Smooth muscle cell (in vitro differentiated cells): ENCODE data around the gene NAIF1. TPM values are rescaled to one million over a fixed set of nuclear protein-coding genes. Genes with fewer than 3 reads are reported as not detected.
"Not testable (repeated sequence)": the region's sequence is repeated elsewhere in the genome, so short reads cannot be mapped to it uniquely, and the experiment has no call there.

Experiments
- DNase-seq: peaks from one replicate; lab custom pipeline; 2025; ENCODE audit not compliant: unreplicated experiment; lab: John Stamatoyannopoulos, UW
- H2AFZ ChIP-seq: fragments of 200-600 bp; sonication (generic); 2 replicates; pipeline ENCODE4 v1.6.0; 2016; ENCODE audit warnings: antibody characterized with exemption, low read depth, mild to moderate bottlenecking
- H3F3A ChIP-seq: fragments of 200-600 bp; sonication (generic); 2 replicates; pipeline ENCODE4 v1.6.0; 2017; ENCODE audit warnings: antibody characterized with exemption, low read depth
- H3K27ac ChIP-seq: fragments of 200-600 bp; sonication (generic); 2 replicates; pipeline ENCODE4 v1.5.1; 2016; ENCODE audit warnings: low read depth, mild to moderate bottlenecking
- H3K27me3 ChIP-seq: fragments of 200-600 bp; sonication (generic); 2 replicates; pipeline ENCODE4 v1.6.1; 2016; ENCODE audit warnings: low read depth, mild to moderate bottlenecking
- H3K36me3 ChIP-seq: fragments of 200-600 bp; sonication (generic); 2 replicates; pipeline ENCODE4 v1.5.1; 2016; ENCODE audit warnings: low read depth
- H3K4me1 ChIP-seq: fragments of 200-600 bp; sonication (generic); 2 replicates; pipeline ENCODE4 v1.5.1; 2016; ENCODE audit warnings: low read depth
- H3K4me2 ChIP-seq: fragments of 200-600 bp; sonication (generic); 2 replicates; pipeline ENCODE4 v1.6.0; 2016; ENCODE audit warnings: mild to moderate bottlenecking
- H3K4me3 ChIP-seq: fragments of 200-600 bp; sonication (generic); 2 replicates; pipeline ENCODE4 v1.5.1; 2016; ENCODE audit warnings: mild to moderate bottlenecking
- H3K79me2 ChIP-seq: fragments of 200-600 bp; sonication (generic); 2 replicates; pipeline ENCODE4 v1.6.0; 2016; ENCODE audit warnings: low read depth, mild to moderate bottlenecking
- H3K9ac ChIP-seq: fragments of 200-600 bp; sonication (generic); 2 replicates; pipeline ENCODE4 v1.6.0; 2016; ENCODE audit warnings: low read depth
- H3K9me3 ChIP-seq: fragments of 200-600 bp; sonication (generic); replicated peaks from 2 replicates; pipeline ENCODE4 v1.5.1; 2016; ENCODE audit warnings: low read depth
- H4K20me1 ChIP-seq: fragments of 200-600 bp; sonication (generic); 2 replicates; pipeline ENCODE4 v1.6.0; 2016; ENCODE audit warnings: low read depth
- WGBS: methylation state at CpG from one replicate; pipeline ENCODE4 v1.1.7; 2016; ENCODE audit warnings: low lambda C conversion rate; 5-methylcytosine and 5-hydroxymethylcytosine counted together
- polyA plus RNA-seq: library from polyadenylated mRNA; unstranded; fragments of >200 nt; fragmentation: Nextera tagmentation; extraction: Ambion mirVana; gene quantifications from 2 replicates; pipeline ENCODE4 v1.2.1, GENCODE V29; 2016
- total RNA-seq: library from RNA; depleted of rRNA; stranded (reverse); fragments of >200 nt; gene quantifications from 2 replicates; pipeline ENCODE4 v1.2.3, GENCODE V29; 2014
- TF ChIP-seq, protein P1 (sequence below): fragments of 200-600 bp; sonication (generic); IDR thresholded peaks from 2 replicates; pipeline ENCODE4 v1.5.1; 2017; ENCODE audit warnings: borderline replicate concordance, mild to moderate bottlenecking, antibody characterized with exemption; ENCODE audit not compliant: insufficient read depth, poor library complexity, severe bottlenecking

NAIF1 gene
- total and polyA plus RNA-seq, 2 experiments from 2014 or later, result 3.8 to 6.7 TPM

DNA sequence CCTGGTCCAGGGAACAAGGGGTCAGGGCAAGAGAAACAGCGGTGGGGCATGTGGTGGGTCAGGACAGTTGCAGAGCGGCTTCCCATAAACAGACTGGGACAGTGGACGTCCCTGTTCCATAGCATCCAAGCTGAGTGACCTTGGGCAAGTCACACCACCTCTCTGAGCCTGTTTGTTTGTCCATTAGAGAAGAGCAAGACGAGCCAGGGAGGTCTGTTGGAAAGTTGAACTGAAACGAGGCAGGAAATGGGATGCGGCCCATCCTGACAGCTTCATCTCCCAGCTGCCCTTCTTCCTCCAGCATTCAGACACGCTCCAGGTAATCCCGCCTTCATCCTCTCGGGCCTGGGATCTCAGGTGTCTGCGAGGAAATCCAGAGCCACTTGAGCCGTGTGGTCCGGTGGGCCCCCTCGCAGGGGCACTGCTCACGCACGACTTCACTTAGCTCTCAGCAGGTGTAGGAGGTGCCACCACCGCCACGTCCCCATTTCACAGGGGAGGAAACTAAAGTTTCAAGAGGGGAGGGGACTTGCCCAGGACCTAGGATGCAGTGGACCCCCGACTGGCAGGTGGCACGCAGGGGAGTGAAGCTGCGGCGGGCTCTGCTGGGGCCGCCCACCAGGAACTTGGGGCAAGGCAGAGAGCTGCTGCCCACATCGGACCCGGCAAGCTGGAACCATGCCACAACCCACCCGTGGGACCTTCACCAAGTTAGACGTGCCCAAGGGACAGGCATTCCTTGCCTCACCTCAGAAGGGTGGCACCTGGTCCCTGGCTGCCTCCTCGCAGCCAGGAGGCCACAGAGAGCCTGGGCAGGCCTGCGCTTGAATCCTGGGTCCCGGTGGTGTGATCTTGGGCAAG lies 47.4 kb upstream of the NAIF1 start:
- no peak overlapping the region for H2AFZ ChIP-seq
- H4K20me1 ChIP-seq, result no peaks in the 10 kb centered on the region
- no peak overlapping the region for H3K4me3 ChIP-seq
- TF ChIP-seq, protein P1, sequence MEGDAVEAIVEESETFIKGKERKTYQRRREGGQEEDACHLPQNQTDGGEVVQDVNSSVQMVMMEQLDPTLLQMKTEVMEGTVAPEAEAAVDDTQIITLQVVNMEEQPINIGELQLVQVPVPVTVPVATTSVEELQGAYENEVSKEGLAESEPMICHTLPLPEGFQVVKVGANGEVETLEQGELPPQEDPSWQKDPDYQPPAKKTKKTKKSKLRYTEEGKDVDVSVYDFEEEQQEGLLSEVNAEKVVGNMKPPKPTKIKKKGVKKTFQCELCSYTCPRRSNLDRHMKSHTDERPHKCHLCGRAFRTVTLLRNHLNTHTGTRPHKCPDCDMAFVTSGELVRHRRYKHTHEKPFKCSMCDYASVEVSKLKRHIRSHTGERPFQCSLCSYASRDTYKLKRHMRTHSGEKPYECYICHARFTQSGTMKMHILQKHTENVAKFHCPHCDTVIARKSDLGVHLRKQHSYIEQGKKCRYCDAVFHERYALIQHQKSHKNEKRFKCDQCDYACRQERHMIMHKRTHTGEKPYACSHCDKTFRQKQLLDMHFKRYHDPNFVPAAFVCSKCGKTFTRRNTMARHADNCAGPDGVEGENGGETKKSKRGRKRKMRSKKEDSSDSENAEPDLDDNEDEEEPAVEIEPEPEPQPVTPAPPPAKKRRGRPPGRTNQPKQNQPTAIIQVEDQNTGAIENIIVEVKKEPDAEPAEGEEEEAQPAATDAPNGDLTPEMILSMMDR, result no peak
- no peak overlapping the region for H3K27ac ChIP-seq
- H3K79me2 ChIP-seq, result no peaks in the 10 kb centered on the region
- DNase-seq, result no peak
- no peaks in the 10 kb centered on the region for H3K4me1 ChIP-seq
- no peaks in the 10 kb centered on the region for H3K27me3 ChIP-seq
- no peaks in the 10 kb centered on the region for H3F3A ChIP-seq
- no peaks in the 10 kb centered on the region for H3K9me3 ChIP-seq
- no peaks in the 10 kb centered on the region for H3K36me3 ChIP-seq
- 95% methylated on average over 29 of the region's 29 CpGs for WGBS
- no peak overlapping the region for H3K4me2 ChIP-seq
- no peak overlapping the region for H3K9ac ChIP-seq

GRCh38 chr9:128113526-128114325 lies 46.6 kb upstream of the NAIF1 start:
- Histone ChIP-seq H3K27ac (no peak overlapping the region), H3K27me3 (no peaks in the 10 kb centered on the region), H3F3A (no peaks in the 10 kb centered on the region), H3K79me2 (no peaks in the 10 kb centered on the region), H3K9me3 (no peaks in the 10 kb centered on the region), H3K4me3 (no peak overlapping the region), H2AFZ (no peak overlapping the region), H3K4me2 (no peak overlapping the region), H3K9ac (no peak overlapping the region), H4K20me1 (no peaks in the 10 kb centered on the region), H3K36me3 (no peaks in the 10 kb centered on the region), H3K4me1 (no peaks in the 10 kb centered on the region)
- 98% methylated on average over 10 of the region's 12 CpGs for WGBS
- TF ChIP-seq, protein P1, result no peak
- DNase-seq, result no peak

DNA sequence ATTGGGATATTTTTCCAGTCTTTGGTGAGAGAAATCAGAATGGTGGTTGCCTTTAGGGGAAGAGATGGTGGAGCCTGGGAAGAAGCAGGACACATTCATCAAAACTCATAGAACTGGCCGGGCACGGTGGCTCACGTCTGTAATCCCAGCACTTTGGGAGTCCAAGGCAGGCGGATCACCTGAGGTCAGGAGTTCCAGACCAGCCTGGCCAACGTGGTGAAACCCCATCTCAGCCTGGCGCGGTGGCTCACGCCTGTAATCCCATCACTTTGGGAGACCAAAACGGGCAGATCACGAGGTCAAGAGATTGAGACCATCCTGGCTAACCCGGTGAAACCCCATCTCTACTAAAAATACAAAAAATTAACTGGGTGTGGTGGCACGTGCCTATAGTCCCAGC lies 44.6 kb upstream of the NAIF1 start:
- H3K9me3 ChIP-seq, H3K4me3 ChIP-seq, DNase-seq, H3K27me3 ChIP-seq, H3K4me1 ChIP-seq, H3K36me3 ChIP-seq, H3K79me2 ChIP-seq, H4K20me1 ChIP-seq, H3K9ac ChIP-seq, H3K4me2 ChIP-seq, H3F3A ChIP-seq, H3K27ac ChIP-seq, H2AFZ ChIP-seq: not testable (repeated sequence)
- WGBS, result 86% methylated on average over 12 of the region's 12 CpGs

- DNase-seq, result no peak
- Histone ChIP-seq H3K36me3 (no peaks in the 10 kb centered on the region), H3F3A (no peaks in the 10 kb centered on the region), H3K9me3 (no peaks in the 10 kb centered on the region), H3K27ac (no peak overlapping the region), H3K27me3 (no peaks in the 10 kb centered on the region), H3K4me1 (no peaks in the 10 kb centered on the region), H3K4me2 (no peak overlapping the region), H4K20me1 (no peaks in the 10 kb centered on the region), H2AFZ (no peak overlapping the region), H3K9ac (no peak overlapping the region), H3K4me3 (no peak overlapping the region), H3K79me2 (no peaks in the 10 kb centered on the region)
- TF ChIP-seq, protein P1, result no peak
- 82% methylated on average over 15 of the region's 20 CpGs for WGBS
These were observed 42.1 kb upstream of the NAIF1 start for GRCh38 chr9:128109050-128109709.
